Superior temporal gyrus (tissue), 1 donor: ENCODE results near the gene UBTD1.
"Not testable (repeated sequence)": the region's sequence is repeated elsewhere in the genome, so short reads cannot be mapped to it uniquely, and the experiment has no call there.

ENCODE experiments used
- DNase-seq: peaks from one replicate; pipeline ENCODE4 v3.0.0-alpha.2; 2016; ENCODE audit errors: extremely low spot score

Gene UBTD1

GRCh38 chr10:97514344-97514743 lies 15.6 kb downstream of the UBTD1 start:
- no peak for DNase-seq

- peak; percentile 40 for DNase-seq
These were observed 16.7 kb downstream of the UBTD1 start for GRCh38 chr10:97515271-97515978.

GRCh38 chr10:97517096-97517750 lies 18.5 kb downstream of the UBTD1 start:
- DNase-seq = no peak

- DNase-seq = no peak
These were observed 19.1 kb downstream of the UBTD1 start for GRCh38 chr10:97517778-97518300.

- no peak for DNase-seq
These were observed 19.7 kb downstream of the UBTD1 start for GRCh38 chr10:97518301-97519043.

- DNase-seq = no peak
These were observed 20.6 kb downstream of the UBTD1 start for GRCh38 chr10:97519342-97519741.

- DNase-seq = no peak
These were observed 21.8 kb downstream of the UBTD1 start for GRCh38 chr10:97520520-97520919.

GRCh38 chr10:97520978-97521761 lies 22.4 kb downstream of the UBTD1 start:
- no peak for DNase-seq

- no peak for DNase-seq
These were observed 23.3 kb downstream of the UBTD1 start for GRCh38 chr10:97522071-97522470.

- no peak for DNase-seq
These were observed 24.2 kb downstream of the UBTD1 start for GRCh38 chr10:97522937-97523336.

- DNase-seq = no peak
These were observed 26.4 kb downstream of the UBTD1 start for GRCh38 chr10:97525086-97525485.

- no peak for DNase-seq
These were observed 27.0 kb downstream of the UBTD1 start for GRCh38 chr10:97525683-97526110.

- DNase-seq = not testable (repeated sequence)
These were observed 30.2 kb downstream of the UBTD1 start for GRCh38 chr10:97528876-97529275.

- no peak for DNase-seq
These were observed 31.2 kb downstream of the UBTD1 start for GRCh38 chr10:97529685-97530465.

- DNase-seq = no peak
These were observed 32.8 kb downstream of the UBTD1 start for GRCh38 chr10:97531401-97531986.

GRCh38 chr10:97532935-97533671 lies 34.4 kb downstream of the UBTD1 start:
- no peak for DNase-seq

- no peak for DNase-seq
These were observed 35.2 kb downstream of the UBTD1 start for GRCh38 chr10:97533888-97534287.

- no peak for DNase-seq
These were observed 36.1 kb downstream of the UBTD1 start for GRCh38 chr10:97534746-97535367.

GRCh38 chr10:97537186-97537869 lies 38.6 kb downstream of the UBTD1 start:
- no peak for DNase-seq
